PC-9 (cell line): ENCODE data around the gene ZEB2. TPM values are rescaled to one million over a fixed set of nuclear protein-coding genes. Genes with fewer than 3 reads are reported as not detected.

Experiments used
- BruUV-seq: library from RNA; stranded (reverse); fragments of 400-500 nt; replicated peaks from 2 replicates; lab custom pipeline; 2021; lab: Mats Ljungman, UMichigan
- CTCF ChIA-PET: fragments of 300-600 bp; sonication (Branson Sonifier 250); formaldehyde crosslinking; loops from one replicate; lab custom pipeline; 2022; ENCODE audit warnings: antibody characterized with exemption; lab: Charles Lee
- POLR2A ChIA-PET: fragments of 300-600 bp; sonication (Branson Sonifier 250); formaldehyde crosslinking; loops from one replicate; lab custom pipeline; 2022; ENCODE audit warnings: antibody characterized with exemption; ENCODE audit not compliant: unreplicated experiment; lab: Charles Lee
- DNase-seq, 2 experiments: peaks; one replicate each; pipeline versions ENCODE4 v3.0.0 to v3.0.0-alpha.2; 2015 to 2022; ENCODE audit warnings: mixed read lengths in 1 of 2
- H2AFZ ChIP-seq: fragments of 200-600 bp; sonication (generic); 2 replicates; pipeline ENCODE4 v1.8.1; 2017; ENCODE audit warnings: antibody characterized with exemption
- H3F3A ChIP-seq: fragments of 200-600 bp; sonication (generic); 2 replicates; pipeline ENCODE4 v1.8.1; 2017; ENCODE audit warnings: antibody characterized with exemption, mild to moderate bottlenecking, low read depth; ENCODE audit not compliant: insufficient read depth
- H3K27ac ChIP-seq: fragments of 200-600 bp; sonication (generic); 2 replicates; pipeline ENCODE4 v1.6.1; 2016; ENCODE audit warnings: mixed run types
- H3K27me3 ChIP-seq: fragments of 200-600 bp; sonication (generic); 2 replicates; pipeline ENCODE4 v1.6.1; 2016; ENCODE audit warnings: low read depth, mixed run types; ENCODE audit not compliant: insufficient read depth
- H3K36me3 ChIP-seq: fragments of 200-600 bp; sonication (generic); 2 replicates; pipeline ENCODE4 v1.6.1; 2016; ENCODE audit warnings: low read depth, mixed run types
- H3K4me1 ChIP-seq: fragments of 200-600 bp; sonication (generic); replicated peaks from 2 replicates; pipeline ENCODE4 v1.6.1; 2016; ENCODE audit warnings: mixed run types; ENCODE audit not compliant: insufficient read depth
- H3K4me2 ChIP-seq: fragments of 200-600 bp; sonication (generic); 2 replicates; pipeline ENCODE4 v1.6.1; 2017; ENCODE audit warnings: mixed run types
- H3K4me3 ChIP-seq: fragments of 200-600 bp; sonication (generic); 2 replicates; pipeline ENCODE4 v1.6.1; 2016; ENCODE audit warnings: mixed run types
- H3K79me2 ChIP-seq: fragments of 200-600 bp; sonication (generic); 2 replicates; pipeline ENCODE4 v1.6.1; 2017; ENCODE audit warnings: low read depth, mixed run types
- H3K9me2 ChIP-seq: fragments of 200-600 bp; sonication (generic); 2 replicates; pipeline ENCODE4 v1.8.1; 2017; ENCODE audit warnings: mild to moderate bottlenecking; ENCODE audit not compliant: insufficient read depth
- H3K9me3 ChIP-seq: fragments of 200-600 bp; sonication (generic); 2 replicates; pipeline ENCODE4 v1.8.1; 2016; ENCODE audit warnings: low read depth; ENCODE audit not compliant: insufficient read depth
- H4K20me1 ChIP-seq: fragments of 200-600 bp; sonication (generic); 2 replicates; pipeline ENCODE4 v1.8.1; 2017; ENCODE audit not compliant: insufficient read depth
- CTCF ChIP-seq: fragments of 200-600 bp; sonication (generic); conservative IDR thresholded peaks from 2 replicates; pipeline ENCODE4 v1.6.1; 2017; ENCODE audit warnings: mixed run types, antibody characterized with exemption, mild to moderate bottlenecking, moderate library complexity
- EZH2 ChIP-seq: fragments of 200-600 bp; sonication (generic); IDR thresholded peaks from 2 replicates; pipeline ENCODE4 v1.8.0; 2017; ENCODE audit warnings: antibody characterized with exemption, low read depth
- intact Hi-C: fragments of 100-400 bp; cut with micrococcal nuclease; formaldehyde crosslinking; loops from one replicate; pipeline ENCODE4 v1.10.0; 2022; ENCODE audit not compliant: unreplicated experiment
- total RNA-seq: library from RNA; stranded (reverse); gene quantifications from 2 replicates; pipeline ENCODE4 v1.2.3, GENCODE V29; 2021

ZEB2 gene
- total RNA-seq, 1 experiment from 2014 or later: 0.09 TPM

GRCh38 chr2:144505245-144505831 is 14.6 kb downstream of the ZEB2 start:
- DNase-seq: no peak
- H3K79me2 ChIP-seq: no peaks in the 10 kb centered on the region
- H3K36me3 ChIP-seq: no peaks in the 10 kb centered on the region
- no peak overlapping the region for H3K4me2 ChIP-seq
- no peak for TF ChIP-seq EZH2
- TF ChIP-seq CTCF: no peak
- H2AFZ ChIP-seq: no peak overlapping the region
- no peak overlapping the region for H3K4me3 ChIP-seq
- no peaks in the 10 kb centered on the region for H3K4me1 ChIP-seq
- H3K9me2 ChIP-seq: no peaks in the 10 kb centered on the region
- CTCF ChIA-PET: interaction anchor here (0.7 kb wide), 1 partner anchor 140 kb away, joined by 3 read pairs; no protein-coding TSS in a partner anchor
- H3K9me3 ChIP-seq: no peaks in the 10 kb centered on the region
- no TSS peak for BruUV-seq
- H3F3A ChIP-seq: no peaks in the 10 kb centered on the region
- POLR2A ChIA-PET: no interaction called here
- H4K20me1 ChIP-seq: no peaks in the 10 kb centered on the region
- no peaks in the 10 kb centered on the region for H3K27me3 ChIP-seq
- intact Hi-C loops: no loop called here
- no peak overlapping the region for H3K27ac ChIP-seq

- Histone ChIP-seq H3K9me3 (no peaks in the 10 kb centered on the region), H4K20me1 (no peaks in the 10 kb centered on the region), H3K27me3 (no peaks in the 10 kb centered on the region), H2AFZ (no peak overlapping the region), H3K4me1 (no peaks in the 10 kb centered on the region), H3K79me2 (no peaks in the 10 kb centered on the region), H3K4me3 (no peak overlapping the region), H3K36me3 (no peaks in the 10 kb centered on the region), H3F3A (no peaks in the 10 kb centered on the region), H3K9me2 (no peaks in the 10 kb centered on the region), H3K4me2 (no peak overlapping the region), H3K27ac (no peak overlapping the region)
- POLR2A ChIA-PET: no interaction called here
- CTCF ChIA-PET: interaction anchor here (0.6 kb wide), 1 partner anchor 539 kb away, joined by 4 read pairs; no protein-coding TSS in a partner anchor
- DNase-seq: no peak
- BruUV-seq: no TSS peak
- intact Hi-C loops: no loop called here
- TF ChIP-seq EZH2 (no peak), CTCF (no peak)
Observed at GRCh38 chr2:144504218-144504641, 15.7 kb downstream of the ZEB2 start.

GRCh38 chr2:144503242-144503641 is 16.7 kb downstream of the ZEB2 start:
- BruUV-seq: no TSS peak
- ChIA-PET POLR2A (no interaction called here), CTCF (interaction anchor here (0.6 kb wide), 1 partner anchor 235 kb away, joined by 4 read pairs; no protein-coding TSS in a partner anchor)
- no peak overlapping the region for H2AFZ ChIP-seq
- DNase-seq: no peak
- no peaks in the 10 kb centered on the region for H3K27me3 ChIP-seq
- intact Hi-C loops: no loop called here
- no peaks in the 10 kb centered on the region for H4K20me1 ChIP-seq
- no peaks in the 10 kb centered on the region for H3F3A ChIP-seq
- H3K4me2 ChIP-seq: no peak overlapping the region
- no peaks in the 10 kb centered on the region for H3K36me3 ChIP-seq
- no peaks in the 10 kb centered on the region for H3K79me2 ChIP-seq
- H3K4me1 ChIP-seq: no peaks in the 10 kb centered on the region
- no peak overlapping the region for H3K4me3 ChIP-seq
- H3K9me2 ChIP-seq: no peaks in the 10 kb centered on the region
- H3K9me3 ChIP-seq: no peaks in the 10 kb centered on the region
- TF ChIP-seq EZH2: no peak
- TF ChIP-seq CTCF: no peak
- no peak overlapping the region for H3K27ac ChIP-seq
